ENCODE data around the gene SLC16A4. TPM values are rescaled to one million over a fixed set of nuclear protein-coding genes. Genes with fewer than 3 reads are reported as not detected.

Gene SLC16A4
- total and polyA plus RNA-seq, 2 of the 8 experiments (the other 6 are each of a cell fraction or from before 2014, with no cell fraction given), result 0.30 to 0.43 TPM

GRCh38 chr1:110420874-110421793, 30.3 kb upstream of the SLC16A4 start (continued):
- TF ChIP-seq CTCF (IDR thresholded peaks at IDR 0.05; ENCODE audit: control extremely low read depth in 1 of 3, insufficient read depth in 1 of 3, low read depth in 1 of 3, low read length in 3 of 3), result no peak
- no peak for TF ChIP-seq EZH2 (IDR thresholded peaks at IDR 0.05; ENCODE audit: low read depth, low read length, severe bottlenecking)

Measured in H1 (cell line).